GM20000 (cell line): ENCODE results near the gene PTPRG.

Experiments used
- DNase-seq: peaks from one replicate; pipeline ENCODE4 v3.0.0; 2012; ENCODE audit warnings: low spot score
- CTCF ChIP-seq: IDR thresholded peaks from 2 replicates; pipeline ENCODE4 v1.5.1; 2012; ENCODE audit warnings: mild to moderate bottlenecking, control low read depth; ENCODE audit errors: extremely low read depth, missing control alignments

PTPRG gene

GRCh38 chr3:61937477-61937876 lies 376.1 kb downstream of the PTPRG start:
- no peak for DNase-seq
- no peak for TF ChIP-seq CTCF

GRCh38 chr3:61938878-61939549 lies 377.6 kb downstream of the PTPRG start:
- no peak for DNase-seq
- TF ChIP-seq CTCF, result no peak

GRCh38 chr3:61940236-61940635 lies 378.9 kb downstream of the PTPRG start:
- TF ChIP-seq CTCF, result no peak
- no peak for DNase-seq

- no peak for TF ChIP-seq CTCF
Observed at GRCh38 chr3:61943975-61944374, 382.6 kb downstream of the PTPRG start.

GRCh38 chr3:61944726-61945125 lies 383.4 kb downstream of the PTPRG start:
- no peak for DNase-seq
- TF ChIP-seq CTCF, result no peak

More at GRCh38 chr3:61943975-61944374, 382.6 kb downstream of the PTPRG start:
- no peak for DNase-seq

- DNase-seq, result no peak
- TF ChIP-seq CTCF, result no peak
Observed at GRCh38 chr3:61945657-61946056, 384.3 kb downstream of the PTPRG start.

GRCh38 chr3:61946570-61947324 lies 385.4 kb downstream of the PTPRG start:
- DNase-seq, result no peak
- no peak for TF ChIP-seq CTCF
